HG03159 (cell line): ENCODE data around the gene CLDN18.
A peak's percentile ranks its signal among the peaks of the same experiment; 100 is the strongest.

Source experiments
- ATAC-seq: cut with Tn5 transposase; IDR thresholded peaks from one replicate; pipeline ENCODE4 v1.9.1; 2021; ENCODE audit warnings: mild to moderate bottlenecking, moderate library complexity; ENCODE audit not compliant: unreplicated experiment

CLDN18 gene

DNA sequence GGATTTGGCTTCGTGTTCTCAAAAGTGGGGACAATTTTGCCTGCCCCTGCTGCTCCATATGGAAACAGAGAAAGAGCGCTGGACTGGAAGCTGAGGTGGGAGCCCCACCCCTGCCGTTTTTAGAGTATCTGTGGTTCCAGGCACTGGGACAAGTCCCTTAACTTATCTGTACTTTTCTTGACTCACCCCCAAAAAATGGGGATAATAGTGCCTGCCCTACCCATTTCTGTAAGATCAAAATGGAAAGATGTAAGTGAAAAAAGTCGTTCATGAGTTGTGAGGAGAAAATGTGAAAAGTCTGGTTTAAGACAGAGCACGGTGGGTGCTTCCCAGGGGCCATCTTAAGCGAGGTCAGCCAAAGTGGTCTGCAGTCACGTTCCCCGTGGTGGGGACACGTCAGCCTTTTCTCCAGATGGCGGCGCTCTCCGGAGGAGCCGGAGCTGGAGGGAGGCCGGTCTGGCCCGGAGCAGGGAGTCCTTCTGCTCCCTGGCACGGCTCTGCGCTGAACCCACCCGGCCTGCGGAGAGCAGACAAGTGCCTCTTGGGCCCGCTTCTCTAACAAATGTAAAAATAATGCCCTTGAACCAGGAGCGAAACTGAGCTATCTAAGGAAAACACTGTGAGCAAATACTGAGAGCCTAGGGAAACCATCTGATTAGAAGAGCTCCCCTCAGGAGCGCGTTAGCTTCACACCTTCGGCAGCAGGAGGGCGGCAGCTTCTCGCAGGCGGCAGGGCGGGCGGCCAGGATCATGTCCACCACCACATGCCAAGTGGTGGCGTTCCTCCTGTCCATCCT, at the start of gene CLDN18:
Gene CLDN18 (plus strand): TSS at position 690 of the 797 bp plus-strand sequence. CDS start 61 bp downstream, at position 751.
- ATAC-seq = no peak

DNA sequence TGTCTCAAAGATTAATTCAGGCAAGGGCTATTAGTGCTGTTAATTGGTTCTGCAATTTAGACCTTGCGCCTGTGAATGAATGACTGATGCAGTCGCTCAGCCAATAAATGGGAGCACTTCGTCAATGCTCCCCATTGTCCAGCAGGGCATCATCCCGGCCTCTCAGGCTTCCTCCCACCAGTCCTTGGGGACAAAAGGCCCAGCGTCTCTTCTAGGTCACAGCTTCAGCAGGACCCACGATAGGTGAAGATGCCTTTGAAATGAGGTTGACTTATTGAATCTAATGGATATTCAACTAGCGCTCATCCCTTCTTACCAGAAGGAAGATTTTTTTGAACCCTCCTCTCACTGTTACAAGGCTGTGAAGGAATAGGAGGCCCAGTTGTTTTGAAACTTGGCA, 47.7 kb upstream of the CLDN18 start:
- no peak for ATAC-seq

DNA sequence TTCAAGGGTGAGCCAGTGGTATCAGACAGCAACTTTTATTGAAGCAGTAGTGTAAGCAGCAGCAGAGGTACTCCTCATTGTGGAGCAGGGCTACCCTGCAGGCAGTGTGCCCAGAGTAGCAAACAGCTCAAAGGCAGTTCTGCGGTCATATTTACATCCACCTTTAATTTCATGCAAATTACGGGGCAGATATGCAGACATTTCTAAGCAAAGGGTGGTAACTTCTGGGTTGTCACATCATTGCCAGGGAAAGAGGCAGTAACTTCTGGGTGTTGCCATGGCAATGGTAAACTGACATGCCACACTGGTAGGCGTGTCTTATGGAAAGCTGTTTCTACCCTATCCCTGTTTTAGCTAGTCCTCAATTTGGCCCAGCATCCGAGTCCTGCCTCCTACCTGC, 46.5 kb upstream of the CLDN18 start:
- ATAC-seq = no peak

DNA sequence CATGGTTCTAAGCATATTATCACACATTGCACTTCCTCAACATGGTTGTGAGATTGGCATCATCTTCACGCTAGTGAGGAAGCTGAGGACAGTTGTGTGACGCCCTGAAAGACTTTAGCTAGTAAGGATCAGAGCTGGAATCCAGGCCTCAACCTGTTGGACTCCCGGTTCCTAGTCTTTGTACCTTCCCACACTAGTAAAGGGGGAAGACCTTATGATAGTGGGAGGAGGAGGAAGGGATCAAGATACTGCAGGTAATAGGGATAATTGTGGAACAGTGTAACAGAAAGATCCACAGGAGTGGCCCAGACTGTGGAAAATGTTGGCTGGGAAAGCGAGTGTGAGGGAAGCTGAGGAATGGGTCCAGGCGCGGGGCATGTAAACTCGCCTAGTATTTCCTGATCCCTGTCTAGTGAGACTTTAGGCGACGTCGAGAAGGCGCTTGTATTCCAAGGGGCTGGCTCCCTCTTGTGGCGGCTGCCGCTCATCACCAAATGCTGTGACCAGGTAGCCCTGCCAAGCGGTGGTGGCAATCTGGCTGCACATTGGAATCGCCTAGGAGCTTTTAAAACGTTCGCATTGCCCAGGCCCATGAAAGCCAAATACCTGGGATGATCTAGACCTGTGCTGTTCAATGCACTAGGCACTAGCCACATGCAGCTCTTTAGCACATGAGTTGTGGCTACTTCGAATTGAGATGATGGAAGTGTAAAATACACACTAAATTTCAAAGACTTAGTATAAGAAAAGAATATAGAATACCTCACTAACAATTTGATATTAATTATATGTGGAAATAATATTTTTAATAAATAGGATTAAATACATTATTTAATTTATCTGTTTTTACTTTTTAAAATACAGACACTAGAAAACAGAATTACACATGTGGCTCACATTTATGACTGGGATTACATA, 38.8 kb upstream of the CLDN18 start:
- ATAC-seq = peak; percentile 93

DNA sequence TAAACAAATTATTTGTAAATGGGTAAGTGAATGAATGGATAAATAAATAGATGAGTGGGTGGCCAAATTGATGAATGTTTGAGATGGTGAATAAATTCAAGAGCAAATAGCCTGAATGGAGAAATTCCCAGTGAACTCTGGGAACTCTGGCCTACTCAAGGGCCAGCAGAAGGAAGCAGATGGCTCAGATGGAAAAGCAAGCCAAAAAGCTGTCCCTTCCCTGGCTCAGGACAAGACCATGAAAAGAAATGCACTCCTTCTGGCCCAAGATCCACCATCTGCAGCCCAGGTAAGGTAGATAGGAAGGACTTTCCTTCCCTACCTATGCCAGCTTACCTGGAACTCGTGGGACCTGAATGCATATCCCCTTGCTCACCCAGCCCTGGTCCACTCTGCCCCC, 37.6 kb upstream of the CLDN18 start:
- no peak for ATAC-seq

DNA sequence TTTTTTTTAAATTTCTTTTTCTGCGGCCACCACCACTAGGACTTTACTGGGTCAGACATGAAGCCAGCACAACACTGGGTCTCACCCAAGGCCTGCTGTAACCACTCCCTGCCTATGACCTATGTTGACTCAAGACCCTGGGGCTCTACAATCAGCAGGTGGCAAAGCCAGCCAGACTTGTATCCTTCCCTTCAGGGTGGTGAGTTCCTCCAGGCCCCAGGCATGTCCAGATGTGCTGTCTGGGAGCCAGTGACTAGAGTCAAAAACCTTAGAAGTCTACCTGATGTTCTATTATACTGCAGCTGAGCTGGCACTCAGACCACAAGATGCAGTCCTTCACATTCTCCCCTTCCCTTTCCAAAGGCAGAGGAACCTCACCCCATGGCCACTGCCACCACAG, 31.6 kb upstream of the CLDN18 start:
- no peak for ATAC-seq

DNA sequence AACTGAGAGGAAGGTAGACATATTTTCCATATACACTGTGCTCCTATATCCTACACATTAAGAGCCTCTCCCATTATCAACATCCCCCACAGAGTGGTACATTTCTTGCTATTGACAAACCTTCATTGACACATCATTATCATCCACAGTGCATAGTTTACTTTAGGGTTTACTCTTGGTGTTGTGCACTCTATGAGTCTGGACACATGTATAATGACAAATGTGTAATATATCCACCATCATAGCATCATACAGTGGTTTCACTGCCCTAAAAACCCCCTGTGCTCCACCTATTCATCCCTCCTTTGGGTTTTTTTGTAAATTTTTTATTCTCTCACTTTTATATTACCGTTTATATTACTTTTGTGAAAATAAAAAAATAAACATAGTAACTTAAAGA, 22.2 kb upstream of the CLDN18 start:
- ATAC-seq = peak; percentile 36

DNA sequence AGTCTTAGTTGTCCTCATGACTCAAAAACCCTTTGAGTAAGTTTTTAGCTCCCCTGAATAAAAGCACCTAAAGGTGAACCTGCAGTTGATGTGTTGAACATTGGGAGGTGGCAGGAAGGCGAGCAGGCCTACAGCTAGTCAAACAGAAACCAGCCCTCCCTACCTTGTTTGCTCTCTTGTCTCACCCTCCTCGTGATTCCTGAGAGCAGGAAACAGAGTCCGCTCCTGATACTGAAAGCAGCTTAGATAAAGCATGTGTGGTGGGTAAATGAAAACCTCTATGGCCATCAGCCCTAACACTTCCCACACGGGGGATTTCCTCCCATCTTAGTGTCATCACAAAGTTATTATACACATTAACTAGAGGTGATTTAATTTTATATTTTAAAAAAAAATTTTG, 21.8 kb upstream of the CLDN18 start:
- ATAC-seq = peak; percentile 76

DNA sequence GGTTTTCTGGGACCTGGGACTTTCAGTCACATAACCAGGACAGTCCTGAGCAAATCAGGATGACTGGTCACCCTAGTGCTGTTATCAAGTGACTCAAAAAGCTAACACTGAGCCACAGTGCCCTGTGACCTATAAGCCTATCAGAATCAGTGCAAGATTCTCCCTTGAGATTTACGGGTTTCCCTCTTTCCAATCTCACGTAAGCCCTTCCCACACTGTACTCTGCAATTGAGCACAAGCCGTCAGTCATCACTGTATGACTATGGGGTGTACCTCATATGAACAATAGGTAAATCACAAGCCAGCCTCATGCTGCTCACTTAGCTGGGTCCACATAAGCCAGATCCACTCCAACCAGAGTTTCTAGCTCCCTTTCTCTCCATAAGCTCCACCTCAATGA, 21.0 kb upstream of the CLDN18 start:
- ATAC-seq = peak; percentile 54

DNA sequence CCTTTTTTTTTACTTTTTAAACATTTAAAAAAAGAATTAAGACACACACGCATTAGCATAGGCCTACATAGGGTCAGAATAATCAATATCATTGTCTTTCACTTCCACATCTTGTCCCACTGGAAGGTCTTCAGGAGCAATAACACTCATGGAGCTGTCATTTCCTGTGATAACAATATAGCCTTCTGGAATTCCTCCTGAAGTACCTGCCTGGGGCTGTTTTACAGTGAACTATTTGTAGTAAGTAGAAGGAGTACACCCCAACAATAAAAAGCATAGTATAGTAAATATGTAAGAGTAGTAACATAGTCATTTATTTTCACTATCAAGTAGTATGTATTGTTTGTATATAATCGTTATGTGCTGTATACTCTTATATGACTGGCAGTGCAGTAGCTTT, 19.5 kb upstream of the CLDN18 start:
- no peak for ATAC-seq

DNA sequence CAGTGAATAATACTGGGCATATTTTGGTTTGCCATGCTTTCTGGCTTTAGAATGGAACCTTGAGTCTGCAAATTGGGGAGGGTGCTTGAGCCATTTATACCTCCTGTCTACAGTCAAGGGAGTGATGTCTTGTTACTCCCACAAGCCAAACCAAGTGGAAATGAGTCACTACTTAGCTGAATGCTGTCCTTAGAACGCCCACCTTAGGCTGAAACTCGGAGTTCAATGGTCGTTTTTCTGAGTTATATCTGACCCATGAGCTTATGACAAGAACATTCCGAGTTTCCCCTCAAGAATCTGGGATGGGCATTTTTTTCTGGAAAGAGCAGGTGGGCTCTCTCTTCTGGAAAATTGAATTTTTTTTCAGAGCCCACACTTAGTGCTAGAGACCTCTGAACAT, 17.4 kb upstream of the CLDN18 start:
- no peak for ATAC-seq

DNA sequence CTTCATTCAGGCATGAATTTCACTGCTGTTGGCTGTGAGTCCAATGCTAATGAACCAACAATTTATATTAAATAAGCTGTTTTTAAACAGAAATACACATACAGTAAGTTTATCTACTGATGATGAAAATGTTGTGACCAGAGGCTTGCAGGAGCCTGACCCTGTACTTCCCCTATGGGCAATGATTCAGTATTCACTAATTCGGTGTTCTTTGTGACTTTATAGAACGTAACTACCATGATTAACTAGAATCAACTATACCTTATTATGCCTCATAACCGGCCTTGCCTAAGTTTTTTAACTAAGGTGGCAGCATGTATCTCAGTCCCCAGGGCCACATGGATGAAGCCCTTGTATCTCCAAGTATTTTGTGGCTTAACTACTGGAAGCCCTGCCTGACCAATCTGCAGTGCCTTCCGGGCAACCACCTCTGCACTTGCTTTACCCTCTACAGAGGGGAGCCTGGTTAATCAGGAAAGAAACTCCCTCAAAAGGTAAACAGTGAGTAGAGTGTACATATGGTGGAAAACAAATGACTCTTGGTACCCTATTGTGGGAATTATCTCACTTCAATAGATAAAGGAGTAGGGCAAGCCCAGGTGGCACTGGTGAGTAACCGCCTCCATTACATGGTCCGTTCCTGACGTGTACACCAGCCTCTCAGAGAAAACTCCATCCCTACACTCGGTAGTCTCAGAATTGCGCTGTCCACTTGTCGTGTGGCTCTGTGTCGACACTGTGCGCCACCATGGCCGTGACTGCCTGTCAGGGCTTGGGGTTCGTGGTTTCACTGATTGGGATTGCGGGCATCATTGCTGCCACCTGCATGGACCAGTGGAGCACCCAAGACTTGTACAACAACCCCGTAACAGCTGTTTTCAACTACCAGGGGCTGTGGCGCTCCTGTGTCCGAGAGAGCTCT, 11.6 kb upstream of the CLDN18 start:
- ATAC-seq = no peak

DNA sequence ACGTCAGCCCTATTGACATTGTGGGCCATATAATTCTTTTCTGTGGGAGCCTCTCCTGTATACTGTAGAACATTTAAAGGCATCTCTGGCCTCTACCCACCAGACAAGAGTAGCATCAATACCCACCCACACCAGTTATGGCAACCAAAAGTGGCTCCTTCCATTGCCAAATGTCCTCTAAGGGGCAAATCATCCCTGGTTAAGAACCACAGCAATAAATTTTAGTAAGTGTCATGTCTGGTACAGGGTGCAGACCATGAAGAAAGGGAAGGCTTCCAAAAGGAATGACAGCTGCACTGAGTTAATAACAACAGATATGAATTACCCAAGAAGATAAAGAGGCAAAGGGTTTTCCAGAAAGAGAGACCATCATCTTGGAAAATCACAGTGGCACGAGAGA, 6.9 kb upstream of the CLDN18 start:
- ATAC-seq = no peak

DNA sequence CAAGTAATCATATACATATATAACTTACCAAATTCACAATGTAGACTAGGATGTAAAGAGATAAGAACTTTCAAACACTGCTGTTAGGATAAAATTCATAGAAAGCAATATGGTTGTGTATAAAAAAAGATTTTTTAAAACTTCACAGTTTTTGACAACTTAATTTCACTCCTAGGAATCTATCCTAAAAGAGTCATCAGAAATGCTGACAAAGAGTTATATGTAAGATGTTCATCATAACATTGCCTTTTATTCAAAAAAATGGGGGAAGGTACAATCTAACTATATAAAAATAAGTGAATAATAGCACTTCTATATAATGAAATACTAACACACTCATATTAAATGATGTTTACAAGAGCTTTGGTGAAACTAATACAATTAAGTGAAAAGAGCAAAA, 4.3 kb upstream of the CLDN18 start:
- ATAC-seq = no peak

DNA sequence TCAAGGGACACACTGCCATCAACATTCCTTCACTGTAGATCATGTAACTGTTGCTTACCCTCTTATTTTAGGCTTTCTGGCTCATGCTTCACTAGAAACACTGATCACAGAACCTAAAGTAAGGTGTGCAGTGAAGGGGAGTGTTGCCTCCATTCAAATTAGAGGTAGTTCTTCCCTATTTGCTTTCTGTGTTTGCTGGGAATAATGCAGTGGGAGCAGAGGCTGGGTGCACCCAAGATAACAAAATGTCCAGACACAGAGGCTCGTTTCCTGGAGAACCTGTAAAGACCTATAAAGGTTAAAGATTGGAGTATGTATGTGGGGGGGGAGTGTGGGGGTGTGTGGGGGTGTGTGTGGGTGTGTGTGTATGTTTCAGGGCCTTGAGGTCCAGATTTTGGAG, 2.1 kb upstream of the CLDN18 start:
- no peak for ATAC-seq

DNA sequence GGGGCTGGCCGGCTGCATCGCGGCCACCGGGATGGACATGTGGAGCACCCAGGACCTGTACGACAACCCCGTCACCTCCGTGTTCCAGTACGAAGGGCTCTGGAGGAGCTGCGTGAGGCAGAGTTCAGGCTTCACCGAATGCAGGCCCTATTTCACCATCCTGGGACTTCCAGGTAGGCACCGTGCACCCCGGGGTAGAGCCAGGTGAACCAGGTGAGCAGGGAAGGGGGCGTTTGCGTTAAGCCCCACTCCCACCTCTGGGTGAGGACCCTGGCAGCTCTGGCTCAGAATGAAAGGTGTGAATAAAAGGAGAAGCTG, 267 bp downstream of the CLDN18 start:
- no peak for ATAC-seq

DNA sequence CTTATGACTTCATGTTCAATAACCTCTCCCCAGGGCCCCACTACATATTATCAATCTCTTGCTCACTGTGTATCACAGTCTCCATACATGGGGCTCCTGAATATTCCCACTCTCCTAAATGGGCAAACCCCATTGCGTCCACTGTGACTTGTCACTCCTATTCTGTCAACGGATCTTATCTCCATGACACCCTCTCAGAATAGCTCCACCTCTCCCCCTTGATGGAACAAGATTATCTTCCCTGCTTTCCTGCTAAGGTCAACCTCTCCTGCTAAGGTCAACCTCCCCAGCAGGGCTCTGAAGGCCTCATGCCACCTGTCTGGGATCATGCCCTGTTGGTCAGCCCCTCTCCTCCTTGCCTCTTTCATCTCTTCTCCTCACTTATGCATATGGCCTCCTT, 1.8 kb downstream of the CLDN18 start:
- no peak for ATAC-seq

DNA sequence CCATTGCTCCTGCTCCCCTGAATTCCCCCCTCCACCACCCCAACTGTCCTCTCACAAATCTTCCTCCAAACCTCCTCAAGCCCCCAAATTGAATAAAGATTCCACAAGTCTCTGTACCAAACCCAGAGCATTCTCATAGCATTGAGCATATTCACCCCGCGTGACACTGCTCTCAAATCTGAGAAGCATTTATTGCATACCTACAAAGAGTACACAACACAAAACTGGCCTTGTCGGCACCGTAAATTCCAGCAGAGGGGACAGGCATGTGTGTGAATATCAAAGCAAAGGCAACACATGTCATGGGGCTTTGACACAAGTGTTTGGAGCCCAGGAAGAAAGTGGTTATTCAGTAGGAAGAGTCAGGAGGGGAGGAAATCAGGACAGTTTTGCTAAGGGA, 2.6 kb downstream of the CLDN18 start:
- no peak for ATAC-seq

DNA sequence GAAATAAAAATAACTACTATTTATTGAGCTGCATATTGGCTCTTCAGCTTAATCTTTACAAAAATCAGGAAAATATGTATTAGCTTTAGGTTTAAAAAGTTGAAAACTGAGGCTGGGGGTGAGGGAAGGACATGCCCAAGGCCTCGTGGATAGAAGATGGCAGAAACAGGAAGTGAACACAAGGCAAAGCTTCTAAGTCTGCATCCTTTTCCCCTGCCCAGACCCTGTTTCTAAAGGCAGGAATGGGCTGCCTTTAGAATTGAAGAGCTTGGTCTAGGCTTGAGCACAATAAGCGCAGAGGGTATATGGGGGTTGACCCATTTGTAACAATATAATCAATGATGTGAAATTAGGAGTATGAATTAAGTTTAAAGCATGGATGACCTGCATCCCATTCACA, 6.1 kb downstream of the CLDN18 start:
- no peak for ATAC-seq

DNA sequence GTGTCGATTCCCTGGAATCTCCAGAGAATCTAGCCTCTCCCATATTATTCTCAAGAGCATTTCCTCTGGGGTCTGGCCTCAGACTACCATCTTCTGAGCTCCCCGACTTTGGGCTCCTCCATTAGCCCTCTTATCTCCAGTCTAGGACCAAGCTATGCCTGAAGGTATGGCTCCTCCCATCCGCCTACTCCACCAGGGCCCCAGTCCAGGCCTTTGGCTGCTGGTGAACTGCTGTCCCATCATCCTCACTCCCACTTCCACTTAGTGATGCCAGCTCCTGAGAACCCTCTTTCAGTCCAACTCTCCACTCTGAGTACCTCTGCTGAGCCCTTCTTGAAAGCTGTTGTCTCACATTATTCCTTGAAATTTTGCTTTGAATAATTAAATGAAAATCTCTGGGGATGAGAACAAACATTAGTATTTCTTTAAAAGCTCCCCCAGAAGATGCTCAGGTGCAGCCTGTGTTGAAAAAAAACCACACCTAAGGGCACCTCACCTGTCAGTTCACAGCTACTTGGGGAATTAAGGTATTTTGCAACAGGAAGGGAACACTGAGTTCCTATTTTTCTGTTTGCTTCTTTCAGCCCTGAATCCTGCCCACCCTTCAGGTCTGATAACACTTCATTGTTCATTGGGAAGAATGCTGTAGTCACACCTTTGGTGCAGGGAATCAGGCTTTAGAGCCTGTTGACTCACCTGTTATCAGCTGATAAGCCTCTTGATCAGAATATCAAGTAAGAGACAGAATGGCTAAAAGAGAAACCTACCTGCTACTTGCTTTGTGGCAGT, 9.5 kb downstream of the CLDN18 start:
- no peak for ATAC-seq
